Esophagus muscularis mucosa (tissue), 4 donors: ENCODE measurements around the gene BCL2L11.

Experiments used
- EP300 ChIP-seq: sonication (generic); formaldehyde crosslinking; IDR thresholded peaks from one replicate; pipeline ENCODE4 v1.6.1; 2017; ENCODE audit warnings: antibody characterized with exemption
- POLR2A ChIP-seq: fragments of 450-650 bp; IDR thresholded peaks from one replicate; pipeline ENCODE4 v1.6.1; 2017; ENCODE audit warnings: antibody characterized with exemption, moderate library complexity, mild to moderate bottlenecking, low read depth
- POLR2AphosphoS5 ChIP-seq, 2 donors: sonication (generic); formaldehyde crosslinking; IDR thresholded peaks; one replicate each; pipeline ENCODE4 v1.6.1; 2017; ENCODE audit warnings: antibody characterized with exemption in 2 of 2
- TF ChIP-seq, protein P1 (sequence below), 3 experiments: fragments of 200-600 bp in 2 of 3; fragments of 450-650 bp in 1 of 3; sonication (generic) in 2 of 3; IDR thresholded peaks; one replicate each; pipeline ENCODE4 v1.5.1; 2017 to 2019; ENCODE audit warnings: antibody characterized with exemption in 3 of 3, mild to moderate bottlenecking in 2 of 3, moderate library complexity in 1 of 3

DNA sequence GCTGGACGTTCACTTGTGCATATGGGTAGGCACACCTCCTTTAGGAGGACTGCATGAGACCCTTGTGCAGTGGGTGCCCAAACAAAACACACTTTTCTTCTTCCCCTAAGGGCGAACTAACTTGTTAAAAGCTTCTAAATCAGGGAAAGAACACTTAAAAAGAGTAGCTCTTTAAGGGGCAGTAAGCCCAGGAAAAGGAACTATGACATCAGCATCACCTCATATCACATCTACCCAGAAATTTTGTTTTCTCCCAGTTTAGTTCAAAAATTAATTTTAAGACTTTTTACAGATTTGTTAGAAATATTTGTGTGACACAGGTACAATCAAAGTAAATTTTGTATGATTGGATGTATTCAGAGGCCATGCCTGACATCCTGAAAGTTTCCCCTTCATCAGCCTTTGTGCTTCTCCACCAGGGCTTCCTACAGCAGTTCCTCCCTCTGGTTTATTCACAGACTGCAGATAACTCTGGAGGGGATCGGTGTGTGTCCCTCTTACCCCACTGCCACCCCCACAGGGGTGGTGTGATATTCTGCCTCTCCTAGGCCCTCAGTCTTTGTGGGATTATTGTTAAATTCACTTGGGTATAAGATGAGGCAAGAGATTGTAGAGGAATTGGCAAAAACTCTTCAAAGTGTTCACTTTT, 27.6 kb downstream of the BCL2L11 start:
- TF ChIP-seq, protein P1, sequence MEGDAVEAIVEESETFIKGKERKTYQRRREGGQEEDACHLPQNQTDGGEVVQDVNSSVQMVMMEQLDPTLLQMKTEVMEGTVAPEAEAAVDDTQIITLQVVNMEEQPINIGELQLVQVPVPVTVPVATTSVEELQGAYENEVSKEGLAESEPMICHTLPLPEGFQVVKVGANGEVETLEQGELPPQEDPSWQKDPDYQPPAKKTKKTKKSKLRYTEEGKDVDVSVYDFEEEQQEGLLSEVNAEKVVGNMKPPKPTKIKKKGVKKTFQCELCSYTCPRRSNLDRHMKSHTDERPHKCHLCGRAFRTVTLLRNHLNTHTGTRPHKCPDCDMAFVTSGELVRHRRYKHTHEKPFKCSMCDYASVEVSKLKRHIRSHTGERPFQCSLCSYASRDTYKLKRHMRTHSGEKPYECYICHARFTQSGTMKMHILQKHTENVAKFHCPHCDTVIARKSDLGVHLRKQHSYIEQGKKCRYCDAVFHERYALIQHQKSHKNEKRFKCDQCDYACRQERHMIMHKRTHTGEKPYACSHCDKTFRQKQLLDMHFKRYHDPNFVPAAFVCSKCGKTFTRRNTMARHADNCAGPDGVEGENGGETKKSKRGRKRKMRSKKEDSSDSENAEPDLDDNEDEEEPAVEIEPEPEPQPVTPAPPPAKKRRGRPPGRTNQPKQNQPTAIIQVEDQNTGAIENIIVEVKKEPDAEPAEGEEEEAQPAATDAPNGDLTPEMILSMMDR (IDR thresholded peaks at IDR 0.05): no peak
- TF ChIP-seq EP300 (no peak), POLR2A (no peak), POLR2AphosphoS5 (IDR thresholded peaks at IDR 0.05) (no peak)
